T-helper 1 cell treated with Interleukin-12 subunit alpha and Interleukin-12 subunit beta and Interleukin-4 antibody, amounts not matched to agents 30 ng/mL and 1 ng/mL, for 36 hours (primary cell): ENCODE data around the gene OCA2. TPM values are rescaled to one million over a fixed set of nuclear protein-coding genes. Genes with fewer than 3 reads are reported as not detected.

Source experiments
- intact Hi-C: fragments of 100-400 bp; cut with micrococcal nuclease; formaldehyde crosslinking; loops from one replicate; pipeline ENCODE4 v1.15.1; 2024
- total RNA-seq: library from RNA; stranded (reverse); gene quantifications from 2 replicates; pipeline ENCODE4 v1.2.3, GENCODE V29; 2022

Gene OCA2
- total RNA-seq, 1 donor from 2014 or later: not detected

DNA sequence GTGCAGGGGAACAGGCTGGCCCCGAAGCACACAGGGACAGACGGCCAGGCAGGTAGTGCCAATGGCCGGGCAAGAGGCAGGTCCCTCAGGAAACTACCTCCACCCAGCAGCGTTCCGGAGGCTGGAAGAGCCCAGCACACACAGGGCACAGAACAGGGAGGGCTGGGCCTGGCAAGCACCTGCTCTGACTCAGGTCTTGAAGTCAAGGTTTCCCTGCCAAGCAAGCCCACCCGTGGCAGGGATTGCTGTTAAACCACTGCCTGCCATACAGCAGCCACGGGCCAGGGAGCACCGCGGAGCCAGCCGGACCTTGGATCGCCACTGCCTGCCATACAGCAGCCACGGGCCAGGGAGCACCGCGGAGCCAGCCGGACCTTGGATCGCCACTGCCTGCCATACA is 22.5 kb upstream of the OCA2 start:
- intact Hi-C loops: loop anchor here (5.0 to 10.0 kb wide), 2 partner anchors 853 to 1234 kb away; no protein-coding TSS in a partner anchor

DNA sequence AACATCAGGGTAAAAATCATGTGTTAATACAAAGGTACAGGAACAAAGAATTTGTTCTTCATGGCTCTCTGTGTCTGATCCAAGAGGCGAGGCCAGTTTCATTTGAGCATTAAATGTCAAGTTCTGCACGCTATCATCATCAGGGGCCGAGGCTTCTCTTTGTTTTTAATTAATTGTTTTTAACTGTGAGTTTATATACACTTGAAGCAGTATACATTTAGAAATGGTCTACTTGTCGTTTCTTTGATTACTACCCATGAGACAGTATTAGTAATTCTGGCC is 21.2 kb upstream of the OCA2 start:
- intact Hi-C loops: loop anchor here (5.0 to 10.0 kb wide), 2 partner anchors 855 to 1233 kb away; no protein-coding TSS in a partner anchor

GRCh38 chr15:28118531-28118930 is 19.4 kb upstream of the OCA2 start:
- intact Hi-C loops: no loop called here

GRCh38 chr15:28118083-28118482 is 19.0 kb upstream of the OCA2 start:
- intact Hi-C loops: no loop called here

- intact Hi-C loops: no loop called here
Measured at GRCh38 chr15:28117432-28117990, 18.4 kb upstream of the OCA2 start.

DNA sequence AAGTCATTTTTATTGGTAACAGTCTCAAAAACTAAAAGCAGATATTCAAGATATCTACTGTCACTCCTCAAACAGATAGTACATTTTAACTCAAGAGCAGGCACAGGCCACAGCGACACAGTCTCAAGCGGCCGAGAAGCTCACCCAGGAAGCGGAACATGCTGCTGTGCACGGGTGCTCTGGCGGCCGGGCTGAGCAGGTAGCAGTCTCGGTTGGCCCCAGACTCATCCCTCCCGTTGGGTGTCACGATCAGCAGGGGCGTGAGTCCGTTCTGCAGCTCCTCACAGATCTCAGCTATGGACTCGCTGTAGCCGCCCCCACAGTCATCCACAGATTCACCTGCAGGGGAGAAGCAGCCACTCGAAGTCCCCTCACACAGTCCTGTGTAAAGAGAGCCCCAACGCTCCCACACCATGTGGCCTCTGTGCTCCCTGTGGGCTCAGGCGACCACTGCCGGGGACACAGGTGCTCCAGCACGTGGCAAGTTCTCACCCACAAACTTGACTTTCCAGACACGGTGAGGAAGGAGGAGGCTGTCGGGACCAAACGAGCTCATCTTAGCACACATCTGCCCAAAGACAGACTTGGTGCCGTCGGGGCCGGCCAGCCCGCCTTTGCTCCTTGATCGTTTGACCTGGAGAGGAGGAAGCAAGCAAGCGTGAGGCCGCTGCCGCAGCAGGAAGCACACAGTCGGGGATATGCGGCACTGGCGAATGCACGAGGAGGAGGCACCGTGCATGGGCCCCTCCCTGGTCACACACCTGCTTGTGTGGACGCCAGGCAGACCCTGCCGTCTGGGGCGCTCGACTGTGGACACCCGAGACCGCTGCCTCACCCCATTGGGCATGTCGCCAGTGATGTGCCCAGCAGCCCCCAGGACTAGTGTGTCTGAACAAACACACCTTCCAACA is 17.7 kb upstream of the OCA2 start:
- intact Hi-C loops: no loop called here

GRCh38 chr15:28115871-28116270 is 16.8 kb upstream of the OCA2 start:
- intact Hi-C loops: no loop called here

DNA sequence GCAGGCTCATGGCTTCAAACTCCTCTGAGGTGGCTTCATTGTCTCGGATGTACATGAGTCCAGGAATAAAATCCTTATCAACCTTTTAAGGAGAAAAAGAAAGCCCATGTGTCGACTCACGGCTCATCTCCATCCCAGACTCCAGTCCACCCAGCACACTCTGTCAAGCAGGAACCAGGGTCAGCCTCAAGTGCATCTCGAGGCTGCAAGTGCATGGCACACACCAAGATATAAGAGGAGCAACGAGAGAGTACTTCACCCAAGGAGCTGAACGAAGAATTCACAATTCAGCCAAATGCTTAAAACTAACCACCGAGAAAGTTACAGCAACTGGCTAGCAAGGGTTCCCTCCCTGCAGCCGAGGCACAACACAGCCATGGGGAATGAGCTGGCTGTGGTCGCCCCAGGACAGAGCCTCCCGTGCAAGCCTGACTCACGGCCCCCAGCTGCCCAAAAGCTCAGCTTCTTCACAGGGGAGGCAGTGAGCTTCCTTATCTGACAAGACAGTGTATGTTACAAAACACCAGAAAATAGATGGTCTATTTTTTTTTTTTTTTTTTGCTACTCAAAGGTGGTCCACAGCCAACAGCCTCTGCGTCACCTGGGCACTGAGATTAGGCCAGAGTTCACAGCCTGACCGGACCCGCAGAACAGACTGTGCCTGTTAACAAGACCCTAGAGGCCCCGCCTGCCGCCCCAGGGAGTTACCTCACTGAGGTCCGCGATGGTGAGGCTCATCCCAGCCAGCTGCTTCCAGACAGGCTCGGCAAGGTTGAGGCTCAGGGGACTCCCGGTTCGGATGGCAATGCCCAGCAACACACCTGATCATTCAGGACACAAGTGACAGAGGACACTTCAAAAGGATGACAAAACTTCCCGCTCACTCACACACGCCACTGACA is 15.9 kb upstream of the OCA2 start:
- intact Hi-C loops: no loop called here

GRCh38 chr15:28114114-28114455 is 15.0 kb upstream of the OCA2 start:
- intact Hi-C loops: no loop called here

- intact Hi-C loops: no loop called here
Measured at GRCh38 chr15:28113394-28114113, 14.4 kb upstream of the OCA2 start.

DNA sequence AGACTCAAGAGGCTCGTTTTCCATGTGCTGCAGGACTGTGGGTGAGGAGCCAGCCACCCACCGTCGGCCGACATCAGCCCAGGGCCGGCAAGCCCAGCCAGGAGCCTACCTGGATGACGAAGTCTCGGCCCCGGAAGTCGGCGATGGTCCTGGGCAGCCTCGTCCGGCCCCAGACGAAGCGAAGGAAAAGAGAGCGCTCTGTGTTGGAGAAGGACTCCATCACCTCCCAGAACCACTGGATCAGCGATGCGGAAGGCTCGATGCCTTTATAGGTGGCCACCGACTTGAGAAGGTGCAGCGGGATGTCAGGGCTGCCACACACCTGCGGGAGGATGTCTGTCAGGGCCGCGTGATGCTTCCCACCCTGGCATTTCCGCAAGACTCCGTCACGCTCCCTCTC is 13.8 kb upstream of the OCA2 start:
- intact Hi-C loops: no loop called here

DNA sequence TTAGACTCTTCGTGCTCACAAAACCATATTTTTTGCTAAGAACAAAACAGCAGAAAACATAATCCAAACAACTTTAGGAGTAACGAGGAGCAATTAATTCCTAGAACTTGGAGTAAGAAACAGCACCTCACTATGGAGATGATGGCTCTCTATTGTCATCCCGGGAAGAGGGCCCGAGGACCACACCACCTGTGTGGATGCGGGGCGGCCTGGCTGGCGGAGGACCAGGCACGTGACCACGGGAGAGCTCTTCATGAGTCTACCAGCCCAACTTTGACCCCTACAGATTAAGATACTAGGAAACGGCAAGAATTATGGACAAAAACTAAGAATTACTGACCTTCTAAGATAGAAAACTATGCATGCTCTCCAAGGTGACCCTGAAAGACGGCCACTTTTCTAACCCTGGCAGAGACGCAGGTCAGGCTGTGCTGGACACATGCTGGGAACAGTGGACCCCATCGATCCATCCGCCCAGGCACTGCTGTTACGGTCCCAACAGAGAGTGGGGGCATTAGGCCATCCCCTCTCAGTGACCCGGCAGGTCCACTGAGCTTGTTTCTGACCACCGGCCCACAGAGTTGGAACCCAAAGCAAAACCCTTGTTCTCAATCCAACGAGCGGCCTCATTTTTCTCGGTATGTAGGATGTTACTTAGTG is 13.1 kb upstream of the OCA2 start:
- intact Hi-C loops: no loop called here

DNA sequence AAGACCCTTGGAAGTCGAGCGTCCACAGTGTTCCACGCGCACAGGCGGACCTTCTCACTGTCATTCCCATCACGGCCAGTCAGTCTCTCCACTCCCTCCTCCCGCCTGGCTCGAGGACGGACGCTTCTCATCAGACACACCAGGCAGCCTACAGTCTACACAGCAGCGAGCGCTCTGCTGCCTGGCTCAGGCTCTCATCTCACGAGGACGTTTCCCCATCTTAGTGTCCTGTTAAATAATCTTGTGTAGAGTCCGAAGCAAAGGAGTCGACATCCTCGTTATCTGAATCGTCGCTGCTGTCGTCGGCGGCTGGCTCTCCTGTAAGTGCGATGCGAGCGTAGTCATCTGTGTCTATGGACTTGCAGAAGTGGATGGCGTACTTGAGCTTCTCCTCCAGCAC is 12.4 kb upstream of the OCA2 start:
- intact Hi-C loops: no loop called here

GRCh38 chr15:28110481-28110881 is 11.4 kb upstream of the OCA2 start:
- intact Hi-C loops: no loop called here

DNA sequence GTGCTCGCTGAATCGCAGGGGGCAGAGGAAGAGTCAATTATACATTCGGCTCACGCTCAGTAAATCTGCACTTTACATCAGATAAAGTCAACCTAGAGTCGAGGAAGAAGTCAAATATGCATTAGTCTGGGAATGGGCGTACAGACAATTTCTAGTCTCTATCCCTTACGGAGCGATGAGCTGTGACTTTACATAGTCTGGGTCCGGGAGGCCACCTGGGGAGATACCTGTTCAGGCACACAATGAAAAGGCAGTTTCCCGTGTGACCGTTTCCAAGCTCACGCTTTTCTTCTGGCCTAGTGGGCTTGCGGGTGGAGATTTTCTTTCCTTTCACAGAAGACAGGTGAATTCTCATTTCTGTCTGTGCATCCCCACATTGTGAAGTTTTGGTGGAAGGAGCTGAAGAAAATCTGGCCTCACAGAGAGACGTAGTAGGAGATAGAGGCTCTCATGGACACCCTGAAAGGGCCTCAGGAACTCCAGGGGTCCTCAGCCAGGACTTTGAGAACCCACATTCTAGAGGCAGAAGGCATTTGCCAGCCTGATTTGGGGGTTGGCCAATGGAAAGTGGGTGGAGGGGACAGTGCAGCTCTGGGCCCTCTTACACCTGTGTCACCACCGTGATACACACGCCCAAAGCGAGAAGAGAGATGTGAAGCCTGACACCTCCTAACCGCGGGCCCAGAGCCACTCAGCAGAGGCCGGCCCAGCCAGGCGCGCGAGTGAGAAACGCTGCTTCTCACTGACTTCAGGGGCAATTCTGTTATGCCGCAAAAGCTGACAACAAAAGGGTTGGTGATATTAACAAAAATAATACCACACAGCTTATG is 10.7 kb upstream of the OCA2 start:
- intact Hi-C loops: no loop called here

DNA sequence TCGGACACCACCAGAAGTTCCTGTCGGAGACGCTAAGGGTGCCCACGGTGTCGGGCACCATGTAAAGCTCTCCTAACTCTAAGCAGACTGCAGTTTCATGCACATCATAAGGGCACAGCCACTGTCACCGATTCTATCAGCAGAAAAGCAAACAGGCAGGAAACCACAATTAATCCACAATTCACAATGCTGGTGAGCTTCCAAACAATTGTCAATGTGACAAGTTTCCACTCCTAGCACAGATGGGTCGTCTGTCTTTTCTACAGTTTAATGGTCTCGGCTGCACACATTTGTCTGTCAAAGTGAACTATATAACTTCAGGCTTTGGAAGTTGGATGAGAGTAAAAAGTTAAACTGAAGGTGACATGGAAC is 8.8 kb upstream of the OCA2 start:
- intact Hi-C loops: loop anchor here (2.0 kb wide), 1 partner anchor 15 kb away; no protein-coding TSS in a partner anchor

GRCh38 chr15:28107111-28107903 is 8.2 kb upstream of the OCA2 start:
- intact Hi-C loops: loop anchor here (2.0 kb wide), 1 partner anchor 15 kb away; no protein-coding TSS in a partner anchor

GRCh38 chr15:28106294-28107110 is 7.4 kb upstream of the OCA2 start:
- intact Hi-C loops: loop anchor here (2.0 kb wide), 1 partner anchor 16 kb away; no protein-coding TSS in a partner anchor
